ENCODE data around the gene PFN3. TPM values are rescaled to one million over a fixed set of nuclear protein-coding genes. Genes with fewer than 3 reads are reported as not detected.

The PFN3 gene
- total and polyA plus RNA-seq, 12 donors = not detected

DNA sequence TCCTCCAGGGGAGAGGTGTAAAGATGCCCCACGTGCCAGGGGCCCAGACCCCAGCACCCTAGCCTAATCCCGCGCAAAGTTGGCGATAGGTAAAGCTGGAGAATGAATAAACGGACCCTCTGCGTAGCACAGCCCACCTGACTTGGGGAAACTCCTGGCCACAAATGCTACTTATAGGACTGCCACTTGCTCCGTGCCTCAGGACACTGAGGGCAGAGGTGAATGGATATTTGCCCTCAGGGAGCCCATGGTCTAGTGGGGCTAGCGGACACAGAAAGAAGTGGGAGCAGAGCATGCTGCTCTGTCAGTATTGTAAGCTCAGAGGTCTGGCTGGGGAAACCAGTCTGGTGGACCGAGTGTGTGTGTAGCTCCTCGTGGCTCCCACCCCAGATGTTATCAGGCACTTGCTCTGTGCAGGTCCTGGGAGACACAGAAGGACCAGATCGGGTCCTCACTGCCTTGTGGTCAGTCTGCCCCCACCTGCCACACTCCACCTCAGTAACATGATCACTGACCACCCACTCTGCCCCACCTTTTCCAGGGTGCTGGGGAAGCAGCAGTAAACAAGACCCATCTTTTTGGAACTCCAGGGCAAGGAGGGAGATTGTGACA is 26.9 kb upstream of the PFN3 start:
- peak overlapping the region in 3 of 5 donors; percentile 82 to 95 (median 83) for H3K27ac ChIP-seq
- intact Hi-C loops (cut with DNase I) = no loop called here
- peak overlapping the region in 3 of 4 donors; percentile 65 to 87 (median 77) for H3K4me3 ChIP-seq
- H3K36me3 ChIP-seq (replicated peaks in 1 of 2) = peaks cover 0 to 4% of the 10 kb centered on the region in 2 donors
- peak in 1 of 7 donors; percentile 41 for DNase-seq
- WGBS, 4 donors = 15 to 19% (median 17%) methylated on average over 10 to 11 of the region's 11 CpGs
- H3K27me3 ChIP-seq = no peaks in the 10 kb centered on the region
- H3K4me1 ChIP-seq (replicated peaks in 1 of 2) = peaks cover 12 to 32% of the 10 kb centered on the region in 2 donors
- no peak for TF ChIP-seq POLR2A (IDR thresholded peaks at IDR 0.05)
- TF ChIP-seq, protein P1, sequence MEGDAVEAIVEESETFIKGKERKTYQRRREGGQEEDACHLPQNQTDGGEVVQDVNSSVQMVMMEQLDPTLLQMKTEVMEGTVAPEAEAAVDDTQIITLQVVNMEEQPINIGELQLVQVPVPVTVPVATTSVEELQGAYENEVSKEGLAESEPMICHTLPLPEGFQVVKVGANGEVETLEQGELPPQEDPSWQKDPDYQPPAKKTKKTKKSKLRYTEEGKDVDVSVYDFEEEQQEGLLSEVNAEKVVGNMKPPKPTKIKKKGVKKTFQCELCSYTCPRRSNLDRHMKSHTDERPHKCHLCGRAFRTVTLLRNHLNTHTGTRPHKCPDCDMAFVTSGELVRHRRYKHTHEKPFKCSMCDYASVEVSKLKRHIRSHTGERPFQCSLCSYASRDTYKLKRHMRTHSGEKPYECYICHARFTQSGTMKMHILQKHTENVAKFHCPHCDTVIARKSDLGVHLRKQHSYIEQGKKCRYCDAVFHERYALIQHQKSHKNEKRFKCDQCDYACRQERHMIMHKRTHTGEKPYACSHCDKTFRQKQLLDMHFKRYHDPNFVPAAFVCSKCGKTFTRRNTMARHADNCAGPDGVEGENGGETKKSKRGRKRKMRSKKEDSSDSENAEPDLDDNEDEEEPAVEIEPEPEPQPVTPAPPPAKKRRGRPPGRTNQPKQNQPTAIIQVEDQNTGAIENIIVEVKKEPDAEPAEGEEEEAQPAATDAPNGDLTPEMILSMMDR (IDR thresholded peaks at IDR 0.05) = no peak
- no peaks in the 10 kb centered on the region for H3K9me3 ChIP-seq (replicated peaks in 1 of 3)

DNA sequence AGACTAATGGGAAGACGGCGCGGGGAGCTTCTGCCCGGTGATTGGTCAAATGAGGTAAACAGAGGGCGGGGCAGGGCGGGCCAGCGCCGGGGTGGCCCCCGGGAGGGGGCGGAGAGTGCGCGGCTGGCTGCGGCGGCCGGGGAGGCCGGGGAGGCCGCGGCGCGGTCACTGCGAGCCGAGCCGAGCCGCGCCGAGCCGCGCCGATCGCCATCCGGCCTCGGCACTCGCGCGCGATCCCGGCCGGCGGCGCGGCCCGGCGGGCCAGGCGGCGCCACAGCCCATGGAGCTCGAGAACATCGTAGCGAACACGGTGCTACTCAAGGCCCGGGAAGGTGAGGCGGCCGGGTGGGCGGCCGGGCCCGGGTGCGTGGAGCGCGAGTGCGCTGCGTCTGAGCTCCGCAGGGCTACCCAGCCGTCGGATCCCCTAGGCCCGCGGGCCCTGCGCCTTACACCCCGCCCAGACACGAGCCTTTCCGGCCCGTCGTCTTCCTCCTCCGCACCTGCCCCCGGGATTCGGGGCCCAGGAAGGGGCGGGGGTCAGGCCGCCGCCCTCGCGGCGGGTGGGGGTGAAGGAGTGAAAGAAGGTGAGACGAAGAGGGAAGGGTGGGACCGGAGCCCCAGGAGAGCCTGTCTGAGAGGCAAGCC is 26.2 kb upstream of the PFN3 start, which contains the start of gene GRK6:
TSS of gene GRK6 (plus strand) at position 111 of the 645 bp plus-strand sequence. CDS start at position 281, 170 bp downstream.
- Histone ChIP-seq H3K4me3 (peak within 1 kb of the TSS in 3 of 4 donors; percentile 65 to 87 (median 77)), H3K9me3 (replicated peaks in 1 of 3) (no peaks in the 10 kb centered on the region), H3K27me3 (no peaks in the 10 kb centered on the region), H3K4me1 (replicated peaks in 1 of 2) (peaks cover 12 to 32% of the 10 kb centered on the region in 2 donors), H3K36me3 (replicated peaks in 1 of 2) (no peaks in the 10 kb centered on the region), H3K27ac (peak within 1 kb of the TSS; percentile 66 to 95 (median 92))
- intact Hi-C loops (cut with DNase I) = no loop called here
- 0 to 1% (median 0%) methylated on average over 19 to 82 of the region's 82 CpGs for WGBS, 4 donors
- TF ChIP-seq POLR2A (IDR thresholded peaks at IDR 0.05) = peak; percentile 57 to 87
- TF ChIP-seq, protein P1 (IDR thresholded peaks at IDR 0.05) = no peak
- peak in 6 of 7 donors; percentile 50 to 68 (median 60) for DNase-seq

DNA sequence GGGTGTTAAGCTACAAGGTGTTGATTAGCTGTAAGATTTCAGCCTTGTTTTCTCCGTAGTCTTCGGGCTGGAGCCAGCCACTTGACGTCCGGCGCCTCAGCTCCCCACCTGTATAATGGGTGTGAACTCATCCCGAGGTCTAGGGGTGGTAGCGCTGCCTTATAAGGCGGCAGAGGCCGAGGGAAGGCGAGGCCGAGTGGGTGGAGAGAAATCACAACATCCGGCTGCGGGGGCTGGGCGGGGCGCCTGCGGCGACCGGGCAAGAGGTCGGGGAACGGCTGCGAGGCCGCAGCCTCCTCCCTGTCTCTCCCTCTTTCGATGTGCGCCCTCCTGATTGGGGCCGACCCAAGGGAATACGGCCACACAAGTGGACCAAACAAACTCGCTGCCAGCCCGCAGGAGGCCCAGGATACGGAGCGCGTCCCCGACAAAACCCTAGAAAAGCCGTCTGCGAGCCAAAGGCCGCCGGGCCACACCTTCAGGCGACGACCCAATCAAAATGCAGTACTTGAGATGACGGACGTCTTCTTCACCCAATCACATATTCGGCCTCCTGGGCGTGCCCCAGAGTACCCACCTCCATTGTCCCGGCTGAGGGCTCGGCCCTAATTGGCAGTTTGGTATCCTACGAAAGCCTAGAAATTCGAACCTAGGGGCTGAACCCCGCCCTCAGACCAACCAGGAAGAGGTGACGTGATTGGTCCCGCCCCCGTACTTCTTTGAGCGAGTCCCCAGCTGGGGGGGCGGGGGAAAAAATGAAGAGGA is 25.5 kb upstream of the PFN3 start:
- WGBS, 4 donors = 0 to 1% (median 0%) methylated on average over 18 to 52 of the region's 52 CpGs
- H3K36me3 ChIP-seq (replicated peaks in 1 of 2) = no peaks in the 10 kb centered on the region
- H3K9me3 ChIP-seq (replicated peaks in 1 of 3) = no peaks in the 10 kb centered on the region
- H3K27me3 ChIP-seq = no peaks in the 10 kb centered on the region
- DNase-seq = peak; percentile 100
- peaks cover 12 to 32% of the 10 kb centered on the region in 2 donors for H3K4me1 ChIP-seq (replicated peaks in 1 of 2)
- intact Hi-C loops (cut with DNase I) = no loop called here
- peak overlapping the region in 2 of 4 donors; percentile 35 to 52 for H3K4me3 ChIP-seq
- peak overlapping the region; percentile 66 to 93 (median 92) for H3K27ac ChIP-seq
- TF ChIP-seq, protein P1 (IDR thresholded peaks at IDR 0.05) = no peak
- TF ChIP-seq POLR2A (IDR thresholded peaks at IDR 0.05) = peak; percentile 60 to 66

Measured in adrenal gland (tissue), 12 donors.